ENCODE measurements around the gene PGAP6.
"Not testable (repeated sequence)": the region's sequence is repeated elsewhere in the genome, so short reads cannot be mapped to it uniquely, and the experiment has no call there.

Gene PGAP6, protein sequence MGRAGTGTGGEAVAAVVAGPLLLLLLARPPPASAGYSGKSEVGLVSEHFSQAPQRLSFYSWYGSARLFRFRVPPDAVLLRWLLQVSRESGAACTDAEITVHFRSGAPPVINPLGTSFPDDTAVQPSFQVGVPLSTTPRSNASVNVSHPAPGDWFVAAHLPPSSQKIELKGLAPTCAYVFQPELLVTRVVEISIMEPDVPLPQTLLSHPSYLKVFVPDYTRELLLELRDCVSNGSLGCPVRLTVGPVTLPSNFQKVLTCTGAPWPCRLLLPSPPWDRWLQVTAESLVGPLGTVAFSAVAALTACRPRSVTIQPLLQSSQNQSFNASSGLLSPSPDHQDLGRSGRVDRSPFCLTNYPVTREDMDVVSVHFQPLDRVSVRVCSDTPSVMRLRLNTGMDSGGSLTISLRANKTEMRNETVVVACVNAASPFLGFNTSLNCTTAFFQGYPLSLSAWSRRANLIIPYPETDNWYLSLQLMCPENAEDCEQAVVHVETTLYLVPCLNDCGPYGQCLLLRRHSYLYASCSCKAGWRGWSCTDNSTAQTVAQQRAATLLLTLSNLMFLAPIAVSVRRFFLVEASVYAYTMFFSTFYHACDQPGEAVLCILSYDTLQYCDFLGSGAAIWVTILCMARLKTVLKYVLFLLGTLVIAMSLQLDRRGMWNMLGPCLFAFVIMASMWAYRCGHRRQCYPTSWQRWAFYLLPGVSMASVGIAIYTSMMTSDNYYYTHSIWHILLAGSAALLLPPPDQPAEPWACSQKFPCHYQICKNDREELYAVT

DNA sequence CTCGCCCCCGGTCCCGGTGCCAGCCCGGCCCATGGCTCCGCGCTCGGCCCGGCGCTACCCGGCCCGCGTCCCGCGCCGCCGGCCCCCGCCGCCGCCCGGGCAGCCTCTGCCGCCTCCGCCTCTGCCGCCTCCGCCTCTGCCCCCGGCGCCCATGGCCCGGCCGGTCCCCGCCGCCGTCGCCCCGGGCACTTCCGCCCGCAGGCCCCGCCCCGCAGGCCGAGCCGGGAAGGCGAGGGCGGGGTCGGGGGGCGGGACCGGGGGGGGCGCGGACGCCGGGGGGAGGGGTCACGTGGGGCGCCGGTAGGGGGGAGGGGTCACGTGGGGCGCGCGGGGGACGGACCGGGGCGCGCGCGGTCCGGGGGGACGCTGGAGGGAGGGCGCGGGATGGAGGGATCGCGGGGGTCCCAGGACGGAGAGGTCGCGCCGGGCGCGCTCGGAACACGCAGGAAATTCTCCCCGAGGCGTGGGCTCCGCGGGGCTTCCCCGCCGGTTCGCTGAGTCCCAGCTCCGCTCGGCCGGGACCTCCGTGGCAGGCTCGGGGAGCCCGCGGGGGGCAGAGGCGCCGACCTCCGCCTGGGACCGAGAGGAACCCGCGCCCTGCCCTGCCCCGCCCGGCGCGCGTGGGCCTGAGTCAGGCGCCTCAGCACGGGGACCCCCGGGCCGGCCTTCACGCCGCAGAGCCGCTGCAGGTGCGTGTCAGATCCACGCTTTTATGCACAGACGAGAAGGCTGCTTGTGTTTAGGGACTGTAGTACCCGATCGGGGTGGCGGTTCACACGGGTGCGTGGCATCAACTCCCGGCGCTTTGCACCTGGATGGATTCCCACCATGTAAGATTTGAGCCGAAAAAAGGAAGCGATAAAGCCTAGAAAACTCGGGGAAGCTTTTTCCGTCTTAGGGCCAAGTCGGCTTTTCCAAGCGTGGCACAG, at the start of gene PGAP6:
TSS of gene PGAP6 (minus strand) at position 190 of the 929 bp plus-strand sequence. CDS start at position 33, 157 bp downstream.
- peak; percentile 26 for DNase-seq

DNA sequence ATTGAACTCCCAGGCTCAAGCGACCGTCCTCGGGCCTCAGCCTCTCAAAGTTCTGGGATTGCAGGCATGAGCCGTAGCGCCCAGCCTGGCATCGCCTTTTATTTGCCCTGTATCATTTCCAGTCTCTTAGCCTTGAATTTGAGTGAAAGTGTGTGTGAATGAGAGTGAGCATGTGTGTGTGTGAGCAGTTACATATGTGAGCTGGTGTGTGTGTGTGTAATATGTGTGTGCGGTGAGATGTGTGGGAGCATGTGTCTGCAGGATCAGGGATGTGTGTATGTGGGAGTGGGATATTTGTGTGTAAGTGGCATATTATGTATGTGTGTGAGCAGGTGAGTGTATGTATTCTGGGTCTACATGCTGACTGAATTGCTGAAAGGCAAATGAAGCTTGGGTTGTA, 49.1 kb upstream of the PGAP6 start:
- no peak for DNase-seq

DNA sequence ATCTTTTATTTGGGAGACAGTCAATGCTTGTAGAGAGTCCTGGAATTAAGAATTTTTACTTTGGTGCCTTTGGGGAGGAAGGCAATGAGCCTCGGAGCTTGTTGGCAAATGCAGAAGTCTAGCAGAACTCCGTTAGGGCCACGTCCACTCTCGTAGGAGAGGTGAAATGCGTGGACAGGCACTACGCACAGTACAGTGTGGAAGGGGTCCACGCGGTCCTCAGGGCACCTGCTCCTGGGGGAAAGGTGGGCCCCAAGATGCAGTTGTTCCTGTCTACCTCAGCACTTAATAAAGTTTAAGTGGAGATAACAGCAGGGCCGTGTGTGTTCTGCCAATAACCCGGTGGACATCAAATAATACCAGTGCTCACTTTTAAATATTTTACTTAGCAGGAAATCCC, 45.5 kb upstream of the PGAP6 start:
- no peak for DNase-seq

DNA sequence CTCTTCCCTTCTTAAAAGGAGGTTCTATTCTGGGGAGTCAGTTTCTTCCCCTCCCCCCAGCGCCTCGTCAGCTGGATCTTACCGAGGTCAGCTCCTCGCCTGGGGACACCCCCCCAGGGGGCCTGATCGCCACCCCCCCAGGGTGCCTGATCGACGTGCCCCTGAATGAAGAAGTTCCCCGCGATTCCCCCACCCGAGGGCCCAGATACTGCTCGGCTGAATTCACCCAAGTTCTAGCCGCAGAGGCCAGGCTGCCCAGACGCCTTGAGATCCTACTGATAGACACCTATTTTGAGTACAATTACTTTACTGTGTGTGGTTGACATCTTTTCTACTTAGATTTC, 45.1 kb upstream of the PGAP6 start:
- DNase-seq: no peak

DNA sequence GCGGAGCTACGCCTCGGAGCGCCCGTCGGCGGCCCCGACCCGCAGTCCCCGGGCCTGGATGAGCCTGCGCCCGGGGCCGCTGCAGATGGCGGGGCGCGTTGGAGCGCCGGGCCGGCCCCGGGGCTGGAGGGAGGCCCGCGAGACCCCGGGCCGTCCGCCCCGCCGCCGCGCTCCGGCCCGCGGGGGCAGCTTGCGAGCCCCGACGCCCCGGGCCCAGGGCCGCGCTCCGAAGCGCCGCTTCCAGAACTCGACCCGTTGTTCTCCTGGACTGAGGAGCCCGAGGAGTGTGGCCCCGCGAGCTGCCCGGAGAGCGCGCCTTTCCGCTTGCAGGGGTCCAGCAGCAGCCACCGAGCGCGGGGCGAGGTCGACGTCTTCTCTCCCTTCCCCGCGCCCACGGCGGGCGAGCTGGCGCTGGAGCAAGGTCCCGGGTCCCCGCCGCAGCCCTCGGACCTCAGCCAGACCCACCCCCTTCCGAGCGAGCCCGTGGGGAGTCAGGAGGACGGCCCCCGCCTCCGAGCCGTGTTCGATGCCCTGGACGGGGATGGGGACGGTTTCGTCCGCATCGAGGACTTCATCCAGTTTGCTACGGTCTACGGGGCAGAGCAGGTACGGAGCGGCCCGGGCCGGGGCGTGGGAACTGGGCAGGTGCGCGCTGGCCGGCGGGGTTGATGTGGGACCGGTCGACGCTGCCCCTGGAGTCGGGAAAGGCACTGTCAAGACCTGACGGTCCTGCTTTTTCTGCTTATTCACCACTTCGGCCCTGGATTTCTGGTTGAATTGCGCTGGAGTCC, 44.5 kb upstream of the PGAP6 start:
- no peak for DNase-seq

DNA sequence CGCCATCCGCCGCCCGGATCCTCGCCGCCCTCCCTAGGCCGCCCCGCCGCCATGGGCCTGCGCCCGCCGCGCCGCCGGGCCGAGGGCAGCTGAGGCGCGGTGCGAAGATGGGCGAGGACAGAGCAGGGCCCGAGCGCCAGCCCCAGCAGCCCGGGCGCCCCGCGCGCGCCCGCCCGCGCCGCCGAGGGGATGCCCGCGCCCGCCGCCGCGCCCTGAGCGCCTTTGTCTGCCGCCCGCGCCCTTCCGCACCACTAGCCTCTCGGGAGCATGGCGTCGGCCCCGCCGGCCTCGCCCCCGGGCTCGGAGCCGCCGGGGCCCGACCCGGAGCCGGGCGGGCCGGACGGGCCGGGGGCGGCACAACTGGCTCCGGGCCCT, 43.9 kb upstream of the PGAP6 start:
- DNase-seq: no peak

DNA sequence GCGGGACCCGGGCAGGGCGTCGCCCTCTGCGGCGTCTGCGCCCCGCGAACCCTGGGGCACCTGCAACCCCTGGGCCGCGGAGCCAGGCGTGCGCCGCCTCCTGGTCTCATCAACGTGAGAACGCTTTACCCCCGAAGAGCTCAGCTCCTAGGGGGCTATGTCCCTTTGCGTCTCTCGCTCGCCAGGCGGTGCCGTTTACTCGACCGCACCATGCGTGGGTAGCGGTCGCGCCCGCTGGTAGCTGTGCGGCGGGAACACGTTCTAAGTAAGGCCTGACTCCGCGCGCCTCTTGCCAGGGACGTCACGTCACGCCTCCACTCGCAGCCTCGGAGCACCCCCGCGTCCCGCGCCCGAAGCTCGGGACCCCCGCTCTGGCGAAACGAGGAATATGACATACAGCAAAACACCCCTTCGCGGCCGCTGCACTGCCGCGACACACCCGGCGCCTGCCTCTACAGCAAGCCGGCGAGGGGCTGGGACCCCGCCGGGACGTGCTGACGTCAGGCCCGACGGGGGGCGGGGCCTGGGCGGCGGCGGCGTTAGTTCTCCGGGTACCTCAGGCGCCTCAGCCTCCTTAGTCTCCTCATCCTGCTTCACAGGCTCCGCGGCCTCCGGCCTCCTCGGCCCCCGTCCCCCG, 43.4 kb upstream of the PGAP6 start, which contains the start of gene RAB11FIP3:
TSS of gene RAB11FIP3 (plus strand) at position 568 of the 637 bp plus-strand sequence. CDS start 358 bp downstream, outside the sequence.
- DNase-seq: peak; percentile 62

DNA sequence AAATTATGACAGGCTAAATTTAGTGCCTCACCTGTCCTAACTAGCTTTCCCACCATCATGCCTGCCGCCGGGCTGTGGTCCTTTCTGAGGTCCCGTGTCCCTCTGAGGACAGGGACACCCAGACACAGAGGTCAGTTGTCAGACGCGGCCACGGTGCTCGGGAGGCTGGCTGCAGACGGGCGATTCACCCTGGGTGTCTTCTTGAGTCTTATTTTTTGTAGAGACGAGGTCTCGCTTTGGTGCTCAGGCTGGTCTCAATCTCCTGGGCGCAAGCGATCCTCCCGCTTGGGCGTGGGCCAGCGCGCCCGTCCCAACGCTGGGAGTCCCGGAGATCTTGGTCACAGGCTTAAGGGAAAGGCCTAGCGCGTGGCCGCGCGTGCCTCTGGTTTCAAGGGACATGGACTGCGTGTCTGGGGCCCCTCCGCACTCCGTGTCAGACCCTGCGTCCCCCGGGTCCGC, 42.9 kb upstream of the PGAP6 start:
- no peak for DNase-seq

DNA sequence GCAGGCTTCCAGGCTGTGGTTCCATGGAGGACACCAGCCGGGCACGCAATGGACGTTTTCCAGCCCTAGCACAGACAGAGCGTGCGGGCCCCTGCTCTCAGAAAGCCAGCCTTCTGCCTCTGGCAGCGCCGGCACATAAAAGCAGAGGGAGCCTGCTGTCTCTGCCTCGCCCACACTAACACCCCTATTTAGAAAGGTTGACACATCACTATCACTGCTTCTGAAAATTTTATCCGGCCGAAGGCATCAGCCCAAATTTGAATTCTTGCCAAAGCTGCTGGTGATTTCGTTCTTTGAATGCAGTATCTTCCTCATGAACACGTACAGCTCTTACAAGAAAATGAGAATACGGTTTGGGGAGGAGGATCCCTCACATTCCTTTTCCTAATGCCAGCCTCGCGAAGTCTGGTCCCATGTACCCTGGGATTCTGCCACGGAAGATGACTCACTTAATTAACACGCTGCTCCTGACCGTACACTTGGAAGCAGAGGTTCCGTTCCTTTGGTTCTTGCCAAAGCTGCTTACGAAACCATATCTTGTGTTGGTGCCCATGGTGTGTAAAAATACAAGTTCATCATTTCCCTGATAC, 42.4 kb upstream of the PGAP6 start:
- DNase-seq: peak; percentile 65

DNA sequence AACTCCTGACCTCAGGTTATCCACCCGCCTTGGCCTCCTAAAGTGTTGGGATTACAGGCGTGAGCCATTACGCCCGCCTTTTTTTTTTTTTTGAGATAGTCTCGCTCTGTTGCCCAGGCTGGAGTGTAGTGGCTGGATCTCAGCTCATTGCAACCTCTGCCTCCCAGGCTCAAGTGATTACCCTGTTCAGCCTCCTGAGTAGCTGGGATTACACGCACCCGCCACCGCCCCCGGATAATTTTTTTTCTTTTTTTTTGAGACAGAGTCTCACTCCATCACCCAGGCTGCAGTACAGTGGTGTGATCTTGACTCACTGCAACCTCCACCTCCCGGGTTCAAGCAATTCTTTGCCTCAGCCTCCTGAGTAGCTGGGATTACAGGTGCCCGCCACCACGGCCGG, 40.4 kb upstream of the PGAP6 start:
- not testable (repeated sequence) for DNase-seq

DNA sequence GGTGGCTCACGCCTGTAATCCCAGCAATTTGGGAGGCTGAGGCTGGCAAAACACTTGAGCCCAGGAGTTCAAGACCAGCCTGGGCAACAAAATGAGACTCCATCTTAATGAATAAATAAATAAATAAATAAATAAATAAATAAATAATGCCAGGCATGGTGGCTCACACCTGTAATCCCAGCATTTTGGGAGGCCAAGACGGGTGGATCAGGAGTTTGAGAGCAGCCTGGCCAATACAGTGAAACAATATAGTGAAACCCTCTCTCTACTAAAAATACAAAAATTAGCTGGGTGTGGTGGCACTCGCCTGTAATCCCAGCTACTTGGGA, 33.4 kb upstream of the PGAP6 start:
- not testable (repeated sequence) for DNase-seq

DNA sequence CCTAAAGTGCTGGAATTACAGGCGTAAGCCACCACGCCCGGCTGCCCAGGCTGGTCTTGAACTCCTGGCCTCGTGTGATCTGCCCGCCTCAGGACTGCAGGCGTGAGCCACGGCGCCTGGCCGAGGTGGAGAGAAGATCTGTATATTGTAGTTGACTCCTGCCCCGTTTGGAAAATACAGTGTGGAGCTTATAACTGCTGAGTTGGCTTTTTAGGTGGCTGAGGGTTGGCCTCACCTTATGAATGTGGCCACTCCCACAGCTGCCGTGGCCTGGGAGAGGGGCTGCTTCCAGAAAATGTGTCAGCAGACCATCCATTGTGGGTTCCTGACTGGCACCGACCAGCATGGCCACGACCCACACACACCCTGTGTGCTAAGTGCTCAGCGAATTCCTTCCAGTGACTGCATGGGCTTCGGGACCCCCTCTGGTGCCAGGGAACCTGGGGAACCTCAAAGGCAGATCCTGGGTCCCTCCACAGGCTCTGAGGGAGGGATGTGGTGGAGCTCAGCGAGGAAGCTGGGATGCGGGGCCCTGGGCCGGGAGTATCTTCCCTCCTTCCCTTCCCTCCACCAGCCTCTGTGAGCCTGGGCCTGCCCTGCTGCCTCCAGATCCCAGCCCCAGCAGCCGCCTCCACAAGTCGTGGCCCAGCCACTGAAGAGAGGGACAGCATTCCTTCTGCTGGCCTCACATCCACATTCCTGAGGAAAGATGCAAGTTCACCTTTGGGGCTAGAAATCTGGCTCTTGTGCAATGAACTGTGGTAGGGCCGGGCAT, 32.8 kb upstream of the PGAP6 start:
- no peak for DNase-seq

DNA sequence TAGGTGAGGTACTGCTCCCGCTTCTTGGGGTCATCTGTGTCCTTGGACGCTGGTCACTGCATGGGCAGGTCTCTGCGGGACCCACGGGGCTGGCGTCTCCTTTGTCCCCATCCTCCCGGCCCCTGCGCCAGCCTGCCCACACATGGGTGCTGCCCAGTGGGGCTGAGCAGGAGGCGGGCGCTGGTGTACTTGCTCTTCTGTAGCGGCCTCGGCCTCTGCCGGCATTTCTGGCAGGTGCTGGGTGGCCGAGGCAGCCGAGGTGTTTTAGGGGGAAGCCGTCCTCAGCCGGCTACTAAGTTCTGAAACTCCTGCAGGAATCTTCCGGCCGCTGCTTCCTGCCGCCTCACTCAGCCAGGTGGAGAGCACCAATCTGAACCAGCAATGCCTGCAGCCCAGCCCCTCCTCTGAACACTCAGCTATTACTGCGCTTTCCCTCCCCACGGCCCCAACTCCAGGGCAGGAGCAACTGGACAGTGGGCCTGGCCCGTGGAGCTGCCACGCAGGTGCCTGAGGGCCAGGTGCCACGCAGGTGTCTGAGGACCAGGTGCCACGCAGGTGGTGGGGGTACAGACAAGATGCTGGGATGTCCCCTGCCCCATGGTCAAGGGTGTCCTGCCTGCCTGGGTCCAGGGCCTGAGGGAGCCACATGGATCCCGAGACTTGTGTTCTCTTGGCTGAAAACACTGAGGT, 29.9 kb upstream of the PGAP6 start:
- DNase-seq: no peak

DNA sequence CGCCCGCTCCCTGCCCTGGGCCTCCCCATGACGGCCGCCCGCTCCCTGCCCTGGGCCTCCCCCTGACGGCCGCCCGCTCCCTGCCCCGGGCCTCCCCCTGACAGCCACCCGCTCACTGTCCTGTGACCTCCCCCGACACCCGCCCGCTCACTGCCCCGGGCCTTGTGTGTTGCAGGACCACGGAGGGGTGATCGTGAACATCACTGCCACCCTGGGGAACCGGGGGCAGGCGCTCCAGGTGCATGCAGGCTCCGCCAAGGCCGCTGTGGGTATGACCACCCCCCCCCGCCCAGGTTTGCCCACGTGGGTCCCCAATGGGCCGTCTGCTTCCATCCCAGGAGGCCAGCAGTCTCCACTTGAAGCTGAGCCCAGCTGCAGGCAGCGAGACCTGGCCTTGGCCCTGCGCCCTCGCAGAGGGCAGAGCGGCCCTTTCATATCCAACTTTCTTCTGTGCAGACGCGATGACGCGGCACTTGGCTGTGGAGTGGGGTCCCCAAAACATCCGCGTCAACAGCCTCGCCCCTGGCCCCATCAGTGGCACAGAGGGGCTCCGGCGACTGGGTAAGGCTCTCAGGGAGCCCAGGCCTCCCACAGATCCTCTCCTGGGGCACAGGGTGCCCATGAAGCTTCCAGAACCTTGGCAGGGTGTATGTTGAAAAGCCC, 28.9 kb upstream of the PGAP6 start:
- no peak for DNase-seq

DNA sequence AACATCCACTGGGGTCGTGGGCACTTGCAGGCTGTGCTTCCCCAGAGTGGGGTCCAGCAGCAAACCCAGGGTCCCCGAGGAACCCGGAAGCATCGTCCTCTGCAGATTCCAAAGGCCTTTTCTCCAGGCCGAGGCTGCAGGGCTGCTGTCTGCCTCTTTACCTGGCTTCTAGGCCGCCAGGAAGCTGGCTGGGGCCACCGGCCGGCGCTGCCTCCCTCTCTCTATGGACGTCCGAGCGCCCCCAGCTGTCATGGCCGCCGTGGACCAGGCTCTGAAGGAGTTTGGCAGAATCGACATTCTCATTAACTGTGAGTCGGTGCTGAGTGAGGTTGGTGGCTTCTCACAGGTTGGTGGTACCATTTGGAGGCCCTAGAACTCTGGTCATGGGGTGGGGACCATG, 25.5 kb upstream of the PGAP6 start:
- no peak for DNase-seq

DNA sequence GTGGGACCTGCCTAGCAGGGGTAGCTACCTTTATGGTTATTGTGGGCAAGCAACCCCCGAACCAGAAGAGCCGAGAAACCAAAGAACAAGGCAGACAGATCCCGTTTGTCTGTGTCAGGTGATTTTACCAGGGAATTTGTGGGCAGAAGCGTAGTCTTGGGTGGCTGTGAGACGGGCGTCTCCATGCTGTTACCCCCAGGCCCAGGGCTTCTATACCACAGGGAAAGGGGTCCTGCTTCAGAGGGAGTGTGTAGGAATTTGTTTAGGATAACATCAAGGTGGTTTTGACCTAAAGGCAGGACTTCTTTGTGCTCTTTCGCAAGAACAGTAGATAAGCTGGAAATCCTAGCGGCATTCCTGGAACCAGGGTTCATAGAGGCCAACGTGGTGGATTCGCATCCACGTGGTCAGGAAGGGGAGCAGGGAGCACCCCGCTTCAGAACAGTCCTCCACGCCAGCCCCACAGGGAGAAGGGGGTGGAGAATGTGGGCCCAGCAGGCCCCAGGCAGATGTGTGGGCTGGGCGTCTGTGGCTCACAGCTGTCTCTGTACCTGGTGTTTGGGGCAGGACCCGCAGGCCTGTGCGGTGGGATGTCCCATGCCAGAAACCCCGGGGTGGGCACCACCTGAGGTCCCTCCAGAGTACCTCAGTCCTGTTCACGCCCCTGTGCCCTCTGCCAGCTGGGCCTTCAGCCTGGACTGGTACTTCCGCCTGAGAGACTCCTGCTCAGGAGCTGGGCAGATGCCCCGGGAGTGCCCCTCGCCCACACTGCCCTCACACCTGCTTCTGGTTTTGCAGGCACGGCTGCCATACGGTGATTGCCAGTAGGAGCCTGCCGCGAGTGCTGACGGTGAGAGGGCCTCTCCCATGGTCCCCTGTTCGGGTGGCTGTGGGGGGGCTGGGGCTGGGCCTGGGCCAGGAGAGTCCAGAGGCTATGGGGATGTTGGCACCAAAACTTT, 24.0 kb upstream of the PGAP6 start:
- no peak for DNase-seq

DNA sequence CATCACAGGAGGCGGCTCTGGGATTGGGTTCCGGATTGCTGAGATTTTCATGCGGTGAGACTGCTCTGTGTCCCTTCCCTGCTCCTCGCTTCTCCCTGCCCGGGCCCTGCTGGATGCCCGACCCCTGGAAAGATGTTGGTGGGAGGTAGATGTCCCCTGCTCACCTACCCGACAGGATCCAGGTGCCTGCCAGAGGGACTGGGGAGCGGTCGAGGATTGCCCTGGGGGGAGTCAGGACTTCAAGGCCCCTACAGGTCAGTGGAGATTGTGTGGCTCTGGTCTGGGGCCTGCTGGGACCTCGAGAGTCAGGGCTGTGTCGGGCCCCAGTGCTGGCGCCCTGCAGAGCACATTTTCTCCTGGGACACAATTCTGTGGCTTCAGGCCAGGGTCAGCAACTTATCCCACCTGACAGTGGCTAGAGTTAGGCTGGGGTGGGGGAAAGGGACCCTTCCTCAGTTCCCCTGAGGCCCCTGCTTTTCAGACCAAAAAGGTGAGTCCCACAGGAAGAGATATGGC, 23.3 kb upstream of the PGAP6 start:
- DNase-seq: no peak

Data from MV-4-11 (cell line).